K562 (cell line): ENCODE results near the gene DHCR7. TPM values are rescaled to one million over a fixed set of nuclear protein-coding genes. Genes with fewer than 3 reads are reported as not detected.

Experiments used
- ATAC-seq: fragments of 200-7000 bp; cut with Tn5 transposase; 3 replicates; pipeline ENCODE4 v1.9.1; 2020; ENCODE audit warnings: moderate library complexity
- BruUV-seq: library from RNA; stranded (reverse); fragments of 400-500 nt; replicated peaks from 2 replicates; lab custom pipeline; 2021; lab: Mats Ljungman, UMichigan
- CTCF ChIA-PET: fragments of 300-600 bp; formaldehyde crosslinking; extraction: SDS; loops from one replicate; lab custom pipeline; 2021; ENCODE audit warnings: low intra/inter-chr PET ratio; lab: Yijun Ruan, JAX
- POLR2A ChIA-PET: fragments of 300-600, 350-650 bp; sonication (Branson Sonifier 250); formaldehyde crosslinking; extraction: SDS; loops from one replicate; lab custom pipeline; 2021; ENCODE audit warnings: antibody characterized with exemption, inconsistent platforms; lab: Yijun Ruan, JAX
- DNase-seq, 4 experiments: peaks; one replicate each; pipeline versions ENCODE4 v3.0.0 to v3.0.0-alpha.2; 2011 to 2018; ENCODE audit warnings: low spot score in 3 of 4, mixed read lengths in 3 of 4; ENCODE audit errors: extremely low read depth in 1 of 4
- FAIRE-seq: peaks from 2 replicates; lab custom pipeline; 2011; peaks lifted over from hg19 to GRCh38; lab: Jason Lieb, UNC
- H2AFZ ChIP-seq: 2 replicates; pipeline ENCODE4 v1.6.0; 2011; ENCODE audit warnings: low read depth, low read length, control low read depth, inconsistent platforms
- H3K27ac ChIP-seq: fragments of 200-600 bp; 3 replicates; pipeline ENCODE4 v1.8.0; 2011; ENCODE audit warnings: low read depth, mild to moderate bottlenecking, control low read depth, inconsistent platforms, low read length, moderate library complexity, mixed read lengths; ENCODE audit errors: extremely low read depth
- H3K27me3 ChIP-seq, 2 experiments: fragments of 300-600 bp in 1 of 2; 2 replicates in 1 of 2; 3 replicates in 1 of 2; pipeline versions ENCODE4 v1.6.0 to v1.8.0; 2011; ENCODE audit warnings: inconsistent platforms in 2 of 2, low read length in 2 of 2, mild to moderate bottlenecking in 1 of 2, mixed read lengths in 1 of 2, moderate library complexity in 1 of 2; ENCODE audit not compliant: control insufficient read depth in 2 of 2, insufficient read depth in 2 of 2
- H3K36me3 ChIP-seq: fragments of 300-600 bp; 3 replicates; pipeline ENCODE4 v1.8.0; 2011; ENCODE audit warnings: mild to moderate bottlenecking, low read length, inconsistent platforms; ENCODE audit not compliant: control insufficient read depth, insufficient read depth
- H3K4me1 ChIP-seq, 2 experiments: fragments of 200-600 bp in 1 of 2; replicated peaks in 1 of 2; 2 replicates in 1 of 2; 3 replicates in 1 of 2; pipeline versions ENCODE4 v1.5.1 to v1.8.0; 2011; ENCODE audit warnings: inconsistent platforms in 2 of 2, low read length in 2 of 2, mild to moderate bottlenecking in 1 of 2, mixed read lengths in 1 of 2, moderate library complexity in 1 of 2; ENCODE audit not compliant: control insufficient read depth in 2 of 2, insufficient read depth in 2 of 2
- H3K4me2 ChIP-seq: 2 replicates; pipeline ENCODE4 v1.6.1; 2011; ENCODE audit warnings: low read length, control low read depth, inconsistent platforms, mixed read lengths; ENCODE audit not compliant: insufficient read depth
- H3K4me3 ChIP-seq: fragments of 200-600 bp; sonication (generic), shearing (Covaris generic); 2 replicates; pipeline ENCODE4 v1.5.1; 2016; ENCODE audit warnings: control low read depth, inconsistent platforms
- H3K79me2 ChIP-seq: fragments of 200-600 bp; 3 replicates; pipeline ENCODE4 v1.8.0; 2011; ENCODE audit warnings: low read length, inconsistent platforms; ENCODE audit not compliant: control insufficient read depth, insufficient read depth
- H3K9ac ChIP-seq, 2 experiments: 2 replicates each; pipeline versions ENCODE4 v1.6.0 to v1.6.1; 2011; ENCODE audit warnings: low read depth in 2 of 2, low read length in 2 of 2, control low read depth in 1 of 2, inconsistent platforms in 1 of 2, mild to moderate bottlenecking in 1 of 2, mixed read lengths in 1 of 2; ENCODE audit not compliant: insufficient read depth in 1 of 2
- H3K9me1 ChIP-seq: one replicate; pipeline ENCODE4 v1.6.0; 2011; ENCODE audit warnings: inconsistent platforms, mild to moderate bottlenecking, low read length, moderate library complexity; ENCODE audit not compliant: control insufficient read depth, insufficient read depth
- H3K9me3 ChIP-seq: replicated peaks from 2 replicates; pipeline ENCODE4 v1.5.1; 2011; ENCODE audit warnings: low read depth, low read length, inconsistent platforms; ENCODE audit not compliant: control insufficient read depth, insufficient read depth
- H4K20me1 ChIP-seq: replicated peaks from 2 replicates; pipeline ENCODE4 v1.6.1; 2011; ENCODE audit warnings: low read length, inconsistent platforms, mixed read lengths; ENCODE audit not compliant: control insufficient read depth, insufficient read depth
- GATA2 ChIP-seq: sonication (generic); formaldehyde crosslinking; IDR thresholded peaks from 2 replicates; pipeline ENCODE4 v1.4.0; 2020; ENCODE audit warnings: mild to moderate bottlenecking, missing genetic modification reagents
- JUN ChIP-seq, 2 experiments: sonication (generic) in 1 of 2; formaldehyde crosslinking in 1 of 2; IDR thresholded peaks; 2 replicates each; pipeline versions ENCODE4 v1.6.1 to v1.8.0; 2012 to 2022; ENCODE audit warnings: borderline replicate concordance in 2 of 2, mild to moderate bottlenecking in 2 of 2, improper control_type of control experiment in 1 of 2, low read depth in 1 of 2, low read length in 1 of 2, missing genetic modification reagents in 1 of 2
- NFXL1 ChIP-seq: fragments of 450-650 bp; formaldehyde crosslinking; IDR thresholded peaks from 2 replicates; pipeline ENCODE4 v1.4.0; 2021; ENCODE audit warnings: mild to moderate bottlenecking
- SMAD1 ChIP-seq: fragments of 150-350 bp; IDR thresholded peaks from 2 replicates; pipeline ENCODE4 v1.6.1; 2014; ENCODE audit warnings: low read length, low read depth; ENCODE audit not compliant: partially characterized antibody
- ZNF668 ChIP-seq: fragments of 250-450 bp; sonication (Bioruptor Pico); IDR thresholded peaks from 2 replicates; pipeline ENCODE4 v1.8.0; 2022; ENCODE audit warnings: mild to moderate bottlenecking, inconsistent platforms
- WGBS: fragments of 100-300 bp; shearing (Covaris generic); methylation state at CpG from one replicate; pipeline ENCODE4 v1.1.6; 2016; ENCODE audit warnings: low coverage, mixed read lengths; ENCODE audit not compliant: insufficient coverage; ENCODE audit errors: missing lambda C conversion rate; 5-methylcytosine and 5-hydroxymethylcytosine counted together
- in situ Hi-C: fragments of 300-500 bp; cut with MboI; formaldehyde crosslinking; loops from 4 replicates; pipeline ENCODE4 v1.15.0; 2018; ENCODE audit warnings: inconsistent platforms, mixed read lengths
- intact Hi-C: fragments of 100-400 bp; cut with micrococcal nuclease; formaldehyde crosslinking; loops from 2 replicates; pipeline ENCODE4 v1.14.2; 2022
- polyA plus RNA-seq, 8 experiments: library from polyadenylated mRNA; depleted of rRNA in 4 of 8; stranded (reverse) in 5 of 8; unstranded in 3 of 8; fragments of >200 nt; fragmentation: Nextera tagmentation in 2 of 8; fragmentation: Illumina TruSeq in 1 of 8; extraction: Ambion mirVana in 2 of 8; extraction: Trizol in 1 of 8; gene quantifications; 2 replicates each; pipeline versions ENCODE4 v1.2.1 to v1.2.3, GENCODE V29; 2011 to 2014; ENCODE audit warnings: inconsistent platforms in 1 of 8, missing spikeins in 1 of 8
- total RNA-seq, 7 experiments: library from RNA; depleted of rRNA in 6 of 7; stranded (reverse); fragments of >200 nt in 6 of 7; fragmentation: Illumina TruSeq in 2 of 7; extraction: Trizol in 2 of 7; gene quantifications; 2 replicates each; pipeline versions ENCODE4 v1.2.1 to v1.2.3, GENCODE V29; 2011 to 2021; ENCODE audit warnings: low replicate concordance in 1 of 7
- TF ChIP-seq, protein P1 (sequence below): fragments of 250-450 bp; sonication (Bioruptor Pico); IDR thresholded peaks from 2 replicates; pipeline ENCODE4 v1.4.0; 2020

Gene DHCR7
- total and polyA plus RNA-seq, 9 of the 15 experiments (the other 6 are each of a cell fraction or from before 2014, with no cell fraction given), result 8.4 to 192 (median 82.4) TPM

DNA sequence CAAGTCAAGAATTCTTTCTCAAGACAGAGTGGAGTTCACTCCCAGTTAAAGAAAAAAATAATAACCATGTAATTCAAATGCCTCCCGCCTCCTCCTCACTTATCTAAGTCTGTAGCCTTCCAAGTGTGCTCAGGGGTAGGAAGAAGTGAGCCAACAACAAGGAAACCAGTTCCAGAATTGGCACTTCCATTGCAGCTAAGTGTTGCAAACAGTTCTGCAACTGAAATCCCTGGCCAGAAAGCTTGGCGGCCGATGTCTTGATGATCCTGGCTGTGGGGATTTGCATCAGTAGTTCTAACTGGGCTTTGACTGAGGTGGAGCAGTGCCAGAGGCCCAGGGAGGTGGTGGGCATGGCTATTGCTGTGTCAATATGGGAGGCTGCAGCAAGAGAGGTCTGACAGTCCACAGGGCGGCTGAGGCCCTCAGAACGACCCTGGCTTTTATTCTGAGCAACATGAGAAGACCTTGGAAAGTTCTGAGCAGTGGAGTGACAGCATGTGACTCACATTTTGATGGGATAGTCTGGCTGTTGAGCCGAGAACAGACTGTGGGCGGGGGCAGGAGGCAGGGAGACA is 19.2 kb downstream of the DHCR7 start:
- no peak for DNase-seq
- H3K9ac ChIP-seq, result no peak overlapping the region
- ATAC-seq, result no peak
- peaks cover 6 to 9% of the 10 kb centered on the region in 2 experiments; a peak in 3 of 5 replicates for H3K4me1 ChIP-seq
- H3K27me3 ChIP-seq, result peaks cover 11 to 33% of the 10 kb centered on the region in 2 experiments
- in situ Hi-C loops, result no loop called here
- intact Hi-C loops, result no loop called here
- H2AFZ ChIP-seq, result no peak overlapping the region
- no TSS peak for BruUV-seq
- H3K9me1 ChIP-seq, result no peaks in the 10 kb centered on the region
- no peak overlapping the region for H3K4me3 ChIP-seq
- CTCF ChIA-PET, result no interaction called here
- WGBS, result 2% methylated on average over 7 of the region's 7 CpGs
- no peak overlapping the region for H3K27ac ChIP-seq
- TF ChIP-seq SMAD1 (no peak), NFXL1 (CRISPR knock-in tag) (no peak), GATA2 (CRISPR knock-in tag) (no peak), JUN (IDR thresholded peaks at IDR 0.05; ENCODE audit: borderline replicate concordance, low read depth, low read length) (no peak), JUN (CRISPR knock-in tag; IDR thresholded peaks at IDR 0.05; ENCODE audit: borderline replicate concordance) (no peak), ZNF668 (CRISPR knock-in tag) (no peak)
- TF ChIP-seq, protein P1, sequence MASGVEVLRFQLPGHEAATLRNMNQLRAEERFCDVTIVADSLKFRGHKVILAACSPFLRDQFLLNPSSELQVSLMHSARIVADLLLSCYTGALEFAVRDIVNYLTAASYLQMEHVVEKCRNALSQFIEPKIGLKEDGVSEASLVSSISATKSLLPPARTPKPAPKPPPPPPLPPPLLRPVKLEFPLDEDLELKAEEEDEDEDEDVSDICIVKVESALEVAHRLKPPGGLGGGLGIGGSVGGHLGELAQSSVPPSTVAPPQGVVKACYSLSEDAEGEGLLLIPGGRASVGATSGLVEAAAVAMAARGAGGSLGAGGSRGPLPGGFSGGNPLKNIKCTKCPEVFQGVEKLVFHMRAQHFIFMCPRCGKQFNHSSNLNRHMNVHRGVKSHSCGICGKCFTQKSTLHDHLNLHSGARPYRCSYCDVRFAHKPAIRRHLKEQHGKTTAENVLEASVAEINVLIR (CRISPR knock-in tag), result no peak
- TF ChIP-seq, all 486 proteins: peak for 0
- Histone ChIP-seq H3K9me3 (no peaks in the 10 kb centered on the region), H3K36me3 (no peaks in the 10 kb centered on the region), H3K4me2 (no peak overlapping the region), H3K79me2 (no peaks in the 10 kb centered on the region), H4K20me1 (peaks cover 11% of the 10 kb centered on the region)
- POLR2A ChIA-PET, result interaction anchor here (0.6 kb wide), 1 partner anchor 331 kb away, joined by 3 read pairs; no protein-coding TSS in a partner anchor
- no peak for FAIRE-seq
